Liver (tissue), 9 donors: ENCODE data around the gene CPLX1. TPM values are rescaled to one million over a fixed set of nuclear protein-coding genes. Genes with fewer than 3 reads are reported as not detected.

ENCODE experiments used
- DNase-seq: peaks from one replicate; pipeline ENCODE4 v3.0.0-alpha.2; 2017; ENCODE audit warnings: low spot score
- H3K27ac ChIP-seq, 2 donors: one replicate each; pipeline ENCODE4 v1.7.0; 2013; ENCODE audit warnings: inconsistent platforms in 2 of 2, low read length in 2 of 2, control low read depth in 1 of 2, low read depth in 1 of 2, mild to moderate bottlenecking in 1 of 2
- H3K27me3 ChIP-seq, 4 donors: one replicate each; pipeline versions ENCODE4 v1.6.1 to v1.7.0; 2013; ENCODE audit warnings: low read length in 3 of 4, inconsistent platforms in 1 of 4, mild to moderate bottlenecking in 1 of 4, moderate library complexity in 1 of 4; ENCODE audit not compliant: control insufficient read depth in 4 of 4, insufficient read depth in 4 of 4
- H3K36me3 ChIP-seq, 4 donors: one replicate each; pipeline versions ENCODE4 v1.6.1 to v1.7.0; 2013; ENCODE audit warnings: low read length in 3 of 4, mild to moderate bottlenecking in 3 of 4, low read depth in 1 of 4, moderate library complexity in 1 of 4; ENCODE audit not compliant: control insufficient read depth in 4 of 4, insufficient read depth in 3 of 4
- H3K4me1 ChIP-seq, 4 donors: one replicate each; pipeline versions ENCODE4 v1.6.1 to v1.7.0; 2013; ENCODE audit warnings: low read length in 3 of 4, mild to moderate bottlenecking in 3 of 4, moderate library complexity in 1 of 4; ENCODE audit not compliant: control insufficient read depth in 4 of 4, insufficient read depth in 4 of 4
- H3K4me3 ChIP-seq, 3 donors: one replicate each; pipeline versions ENCODE4 v1.6.1 to v1.7.0; 2013; ENCODE audit warnings: low read length in 3 of 3, control low read depth in 1 of 3, low read depth in 1 of 3, mild to moderate bottlenecking in 1 of 3
- H3K9ac ChIP-seq, 2 donors: one replicate each; pipeline ENCODE4 v1.7.0; 2013; ENCODE audit warnings: low read length in 2 of 2, mild to moderate bottlenecking in 2 of 2, moderate library complexity in 2 of 2, control low read depth in 1 of 2, low read depth in 1 of 2
- H3K9me3 ChIP-seq, 4 donors: one replicate each; pipeline versions ENCODE4 v1.6.1 to v1.7.0; 2013; ENCODE audit warnings: low read length in 3 of 4; ENCODE audit not compliant: control insufficient read depth in 4 of 4
- EGR1 ChIP-seq, 2 donors: IDR thresholded peaks; 2 replicates each; pipeline ENCODE4 v1.6.1; 2016 to 2018; ENCODE audit warnings: antibody characterized with exemption in 2 of 2, low read depth in 2 of 2
- FOXA1 ChIP-seq: IDR thresholded peaks from 2 replicates; pipeline ENCODE4 v1.6.1; 2016; ENCODE audit warnings: antibody characterized with exemption
- FOXA2 ChIP-seq: IDR thresholded peaks from 2 replicates; pipeline ENCODE4 v1.6.1; 2016; ENCODE audit warnings: antibody characterized with exemption
- GABPA ChIP-seq, 2 donors: IDR thresholded peaks in 1 of 2; conservative IDR thresholded peaks in 1 of 2; 2 replicates each; pipeline ENCODE4 v1.6.1; 2016; ENCODE audit warnings: antibody characterized with exemption in 2 of 2, mild to moderate bottlenecking in 1 of 2, moderate library complexity in 1 of 2
- HNF4A ChIP-seq, 2 donors: conservative IDR thresholded peaks; 2 replicates each; pipeline ENCODE4 v1.6.1; 2016; ENCODE audit warnings: antibody characterized with exemption in 2 of 2, mild to moderate bottlenecking in 2 of 2
- HNF4G ChIP-seq: IDR thresholded peaks from 2 replicates; pipeline ENCODE4 v1.6.1; 2016; ENCODE audit warnings: antibody characterized with exemption
- JUND ChIP-seq, 2 donors: IDR thresholded peaks; 2 replicates each; pipeline ENCODE4 v1.6.1; 2016; ENCODE audit warnings: antibody characterized with exemption in 2 of 2
- NR2F2 ChIP-seq: IDR thresholded peaks from 2 replicates; pipeline ENCODE4 v1.6.1; 2016; ENCODE audit warnings: antibody characterized with exemption
- RAD21 ChIP-seq, 2 donors: IDR thresholded peaks; 2 replicates each; pipeline ENCODE4 v1.6.1; 2016; ENCODE audit warnings: antibody characterized with exemption in 2 of 2, mild to moderate bottlenecking in 2 of 2
- RXRA ChIP-seq, 2 donors: IDR thresholded peaks; 2 replicates each; pipeline ENCODE4 v1.6.1; 2017 to 2018; ENCODE audit warnings: antibody characterized with exemption in 2 of 2, mild to moderate bottlenecking in 1 of 2
- SP1 ChIP-seq: IDR thresholded peaks from 2 replicates; pipeline ENCODE4 v1.6.1; 2018; ENCODE audit warnings: antibody characterized with exemption, mild to moderate bottlenecking
- TAF1 ChIP-seq: conservative IDR thresholded peaks from 2 replicates; pipeline ENCODE4 v1.6.1; 2016; ENCODE audit warnings: antibody characterized with exemption, mild to moderate bottlenecking
- YY1 ChIP-seq: IDR thresholded peaks from 2 replicates; pipeline ENCODE4 v1.6.1; 2016; ENCODE audit warnings: antibody characterized with exemption, mild to moderate bottlenecking
- WGBS: extraction: QIAGEN DNeasy Blood & Tissue Kit; methylation state at CpG from one replicate; pipeline ENCODE4 v1.1.7; 2013; 5-methylcytosine and 5-hydroxymethylcytosine counted together
- polyA plus RNA-seq, 2 donors: library from polyadenylated mRNA; stranded (reverse) in 1 of 2; unstranded in 1 of 2; fragments of 200-250 nt in 1 of 2; fragments of >200 nt in 1 of 2; fragmentation: Nextera tagmentation in 1 of 2; extraction: Ambion mirVana in 1 of 2; gene quantifications; one replicate each; pipeline versions ENCODE4 v1.2.1 to v1.2.3, GENCODE V29; 2013 to 2015
- total RNA-seq, 2 donors: library from RNA; depleted of rRNA; stranded (reverse); fragments of >200 nt; gene quantifications; one replicate each; pipeline ENCODE4 v1.2.3, GENCODE V29; 2014
- TF ChIP-seq, protein P1 (sequence below): fragments of 150-350 bp; IDR thresholded peaks from 2 replicates; pipeline ENCODE4 v1.5.1; 2017; ENCODE audit warnings: improper control_type of control experiment, low read depth, low read length; ENCODE audit not compliant: missing input control
- TF ChIP-seq, protein P2 (sequence below): IDR thresholded peaks from 2 replicates; pipeline ENCODE4 v1.6.1; 2016; ENCODE audit warnings: antibody characterized with exemption
- TF ChIP-seq, protein P3 (sequence below): IDR thresholded peaks from 2 replicates; pipeline ENCODE4 v1.6.1; 2016; ENCODE audit warnings: antibody characterized with exemption, mild to moderate bottlenecking
- TF ChIP-seq, protein P4 (sequence below): IDR thresholded peaks from 2 replicates; pipeline ENCODE4 v1.6.1; 2016; ENCODE audit warnings: antibody characterized with exemption
- TF ChIP-seq, protein P5 (sequence below): IDR thresholded peaks from 2 replicates; pipeline ENCODE4 v1.6.1; 2016; ENCODE audit warnings: antibody characterized with exemption
- donor health status: healthy.
- donor health status: healthy.
- donor health status: healthy.
- donor health status: healthy.
- donor health status: healthy.

CPLX1 gene
- total and polyA plus RNA-seq, 4 donors, result 0.14 to 2.8 (median 0.80) TPM

DNA sequence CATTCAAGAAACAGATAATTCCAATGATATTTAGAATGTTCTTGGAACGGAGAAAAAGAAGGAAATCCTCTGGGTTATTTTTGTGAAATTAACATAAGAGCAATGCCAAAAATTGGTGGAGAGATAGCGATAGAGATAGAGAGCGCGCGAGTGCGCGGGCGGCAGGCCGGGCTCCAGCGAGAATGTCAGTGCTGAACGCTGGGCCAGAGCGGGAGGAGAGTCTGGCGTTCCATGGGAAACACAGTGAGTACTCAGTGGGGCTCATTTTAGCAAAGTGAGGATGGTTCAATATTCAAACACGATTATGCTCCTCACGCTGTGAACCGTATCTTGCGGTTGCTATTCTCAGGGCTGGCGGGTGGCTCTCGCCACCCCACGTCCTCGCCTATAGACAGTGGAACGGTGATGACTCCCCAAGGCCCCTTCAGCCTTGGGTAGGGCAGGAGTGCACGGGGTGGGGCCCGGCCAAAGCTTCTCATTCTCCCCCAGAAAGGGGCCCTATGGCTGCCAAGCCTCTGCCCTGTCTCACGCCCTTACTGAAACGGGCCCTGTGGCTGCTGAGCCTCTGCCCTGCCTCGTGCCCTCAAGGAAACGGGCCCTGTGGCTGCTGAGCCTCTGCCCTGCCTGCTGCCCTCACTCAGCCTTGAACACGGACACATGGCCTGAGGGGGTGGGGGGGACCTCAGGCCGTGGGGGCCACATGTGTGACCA lies 16.9 kb downstream of the CPLX1 start:
- no peaks in the 10 kb centered on the region for H3K4me1 ChIP-seq
- H3K9ac ChIP-seq, result no peak overlapping the region
- H3K36me3 ChIP-seq, result no peaks in the 10 kb centered on the region
- no peaks in the 10 kb centered on the region for H3K9me3 ChIP-seq
- H3K27me3 ChIP-seq, result peaks cover 0 to 3% (median 0%) of the 10 kb centered on the region in 4 donors
- no peak overlapping the region for H3K27ac ChIP-seq
- H3K4me3 ChIP-seq, result no peak overlapping the region
- TF ChIP-seq, protein P1, sequence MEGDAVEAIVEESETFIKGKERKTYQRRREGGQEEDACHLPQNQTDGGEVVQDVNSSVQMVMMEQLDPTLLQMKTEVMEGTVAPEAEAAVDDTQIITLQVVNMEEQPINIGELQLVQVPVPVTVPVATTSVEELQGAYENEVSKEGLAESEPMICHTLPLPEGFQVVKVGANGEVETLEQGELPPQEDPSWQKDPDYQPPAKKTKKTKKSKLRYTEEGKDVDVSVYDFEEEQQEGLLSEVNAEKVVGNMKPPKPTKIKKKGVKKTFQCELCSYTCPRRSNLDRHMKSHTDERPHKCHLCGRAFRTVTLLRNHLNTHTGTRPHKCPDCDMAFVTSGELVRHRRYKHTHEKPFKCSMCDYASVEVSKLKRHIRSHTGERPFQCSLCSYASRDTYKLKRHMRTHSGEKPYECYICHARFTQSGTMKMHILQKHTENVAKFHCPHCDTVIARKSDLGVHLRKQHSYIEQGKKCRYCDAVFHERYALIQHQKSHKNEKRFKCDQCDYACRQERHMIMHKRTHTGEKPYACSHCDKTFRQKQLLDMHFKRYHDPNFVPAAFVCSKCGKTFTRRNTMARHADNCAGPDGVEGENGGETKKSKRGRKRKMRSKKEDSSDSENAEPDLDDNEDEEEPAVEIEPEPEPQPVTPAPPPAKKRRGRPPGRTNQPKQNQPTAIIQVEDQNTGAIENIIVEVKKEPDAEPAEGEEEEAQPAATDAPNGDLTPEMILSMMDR, result no peak
- TF ChIP-seq FOXA2 (no peak), YY1 (no peak), NR2F2 (no peak), JUND (IDR thresholded peaks at IDR 0.05) (no peak), RXRA (IDR thresholded peaks at IDR 0.05) (no peak), RAD21 (IDR thresholded peaks at IDR 0.05) (no peak), GABPA (IDR thresholded peaks at IDR 0.05 in 1 of 2, conservative IDR thresholded peaks at IDR 0.05 in 1 of 2) (no peak), FOXA1 (no peak), SP1 (no peak), HNF4A (conservative IDR thresholded peaks at IDR 0.05) (no peak), TAF1 (no peak), EGR1 (IDR thresholded peaks at IDR 0.05; ENCODE audit: low read depth in 2 of 2) (no peak), HNF4G (no peak)
- TF ChIP-seq, protein P2, sequence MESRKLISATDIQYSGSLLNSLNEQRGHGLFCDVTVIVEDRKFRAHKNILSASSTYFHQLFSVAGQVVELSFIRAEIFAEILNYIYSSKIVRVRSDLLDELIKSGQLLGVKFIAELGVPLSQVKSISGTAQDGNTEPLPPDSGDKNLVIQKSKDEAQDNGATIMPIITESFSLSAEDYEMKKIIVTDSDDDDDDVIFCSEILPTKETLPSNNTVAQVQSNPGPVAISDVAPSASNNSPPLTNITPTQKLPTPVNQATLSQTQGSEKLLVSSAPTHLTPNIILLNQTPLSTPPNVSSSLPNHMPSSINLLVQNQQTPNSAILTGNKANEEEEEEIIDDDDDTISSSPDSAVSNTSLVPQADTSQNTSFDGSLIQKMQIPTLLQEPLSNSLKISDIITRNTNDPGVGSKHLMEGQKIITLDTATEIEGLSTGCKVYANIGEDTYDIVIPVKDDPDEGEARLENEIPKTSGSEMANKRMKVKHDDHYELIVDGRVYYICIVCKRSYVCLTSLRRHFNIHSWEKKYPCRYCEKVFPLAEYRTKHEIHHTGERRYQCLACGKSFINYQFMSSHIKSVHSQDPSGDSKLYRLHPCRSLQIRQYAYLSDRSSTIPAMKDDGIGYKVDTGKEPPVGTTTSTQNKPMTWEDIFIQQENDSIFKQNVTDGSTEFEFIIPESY, result no peak
- TF ChIP-seq, protein P3, sequence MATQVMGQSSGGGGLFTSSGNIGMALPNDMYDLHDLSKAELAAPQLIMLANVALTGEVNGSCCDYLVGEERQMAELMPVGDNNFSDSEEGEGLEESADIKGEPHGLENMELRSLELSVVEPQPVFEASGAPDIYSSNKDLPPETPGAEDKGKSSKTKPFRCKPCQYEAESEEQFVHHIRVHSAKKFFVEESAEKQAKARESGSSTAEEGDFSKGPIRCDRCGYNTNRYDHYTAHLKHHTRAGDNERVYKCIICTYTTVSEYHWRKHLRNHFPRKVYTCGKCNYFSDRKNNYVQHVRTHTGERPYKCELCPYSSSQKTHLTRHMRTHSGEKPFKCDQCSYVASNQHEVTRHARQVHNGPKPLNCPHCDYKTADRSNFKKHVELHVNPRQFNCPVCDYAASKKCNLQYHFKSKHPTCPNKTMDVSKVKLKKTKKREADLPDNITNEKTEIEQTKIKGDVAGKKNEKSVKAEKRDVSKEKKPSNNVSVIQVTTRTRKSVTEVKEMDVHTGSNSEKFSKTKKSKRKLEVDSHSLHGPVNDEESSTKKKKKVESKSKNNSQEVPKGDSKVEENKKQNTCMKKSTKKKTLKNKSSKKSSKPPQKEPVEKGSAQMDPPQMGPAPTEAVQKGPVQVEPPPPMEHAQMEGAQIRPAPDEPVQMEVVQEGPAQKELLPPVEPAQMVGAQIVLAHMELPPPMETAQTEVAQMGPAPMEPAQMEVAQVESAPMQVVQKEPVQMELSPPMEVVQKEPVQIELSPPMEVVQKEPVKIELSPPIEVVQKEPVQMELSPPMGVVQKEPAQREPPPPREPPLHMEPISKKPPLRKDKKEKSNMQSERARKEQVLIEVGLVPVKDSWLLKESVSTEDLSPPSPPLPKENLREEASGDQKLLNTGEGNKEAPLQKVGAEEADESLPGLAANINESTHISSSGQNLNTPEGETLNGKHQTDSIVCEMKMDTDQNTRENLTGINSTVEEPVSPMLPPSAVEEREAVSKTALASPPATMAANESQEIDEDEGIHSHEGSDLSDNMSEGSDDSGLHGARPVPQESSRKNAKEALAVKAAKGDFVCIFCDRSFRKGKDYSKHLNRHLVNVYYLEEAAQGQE, result no peak
- TF ChIP-seq, protein P4, sequence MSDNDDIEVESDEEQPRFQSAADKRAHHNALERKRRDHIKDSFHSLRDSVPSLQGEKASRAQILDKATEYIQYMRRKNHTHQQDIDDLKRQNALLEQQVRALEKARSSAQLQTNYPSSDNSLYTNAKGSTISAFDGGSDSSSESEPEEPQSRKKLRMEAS, result no peak
- TF ChIP-seq, protein P5, sequence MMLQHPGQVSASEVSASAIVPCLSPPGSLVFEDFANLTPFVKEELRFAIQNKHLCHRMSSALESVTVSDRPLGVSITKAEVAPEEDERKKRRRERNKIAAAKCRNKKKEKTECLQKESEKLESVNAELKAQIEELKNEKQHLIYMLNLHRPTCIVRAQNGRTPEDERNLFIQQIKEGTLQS, result no peak
- no peak for DNase-seq
- WGBS, result 91% methylated on average over 30 of the region's 30 CpGs
